PFSK-1 (cell line): ENCODE results near the gene ETFBKMT.

Experiments
- FOXP2 ChIP-seq: optimal IDR thresholded peaks from 2 replicates; pipeline ENCODE3; 2011; ENCODE audit warnings: borderline replicate concordance, control low read depth, inconsistent platforms; ENCODE audit not compliant: insufficient read depth; ENCODE audit errors: extremely low read length, extremely low read depth
- POLR2AphosphoS5 ChIP-seq: IDR thresholded peaks from 2 replicates; pipeline ENCODE4 v1.6.1; 2012; ENCODE audit warnings: low read depth, mild to moderate bottlenecking, control low read depth, low read length, moderate library complexity
- REST ChIP-seq, 2 experiments: IDR thresholded peaks; 2 replicates each; pipeline versions ENCODE4 v1.6.1 to v1.8.0; 2011 to 2012; ENCODE audit warnings: low read depth in 2 of 2, low read length in 2 of 2, control low read depth in 1 of 2, inconsistent platforms in 1 of 2, mild to moderate bottlenecking in 1 of 2, moderate library complexity in 1 of 2; ENCODE audit not compliant: insufficient read depth in 1 of 2
- SIN3A ChIP-seq: IDR thresholded peaks from 2 replicates; pipeline ENCODE4 v1.6.1; 2012; ENCODE audit warnings: mild to moderate bottlenecking, low read length, moderate library complexity, borderline replicate concordance; ENCODE audit not compliant: insufficient read depth

DNA sequence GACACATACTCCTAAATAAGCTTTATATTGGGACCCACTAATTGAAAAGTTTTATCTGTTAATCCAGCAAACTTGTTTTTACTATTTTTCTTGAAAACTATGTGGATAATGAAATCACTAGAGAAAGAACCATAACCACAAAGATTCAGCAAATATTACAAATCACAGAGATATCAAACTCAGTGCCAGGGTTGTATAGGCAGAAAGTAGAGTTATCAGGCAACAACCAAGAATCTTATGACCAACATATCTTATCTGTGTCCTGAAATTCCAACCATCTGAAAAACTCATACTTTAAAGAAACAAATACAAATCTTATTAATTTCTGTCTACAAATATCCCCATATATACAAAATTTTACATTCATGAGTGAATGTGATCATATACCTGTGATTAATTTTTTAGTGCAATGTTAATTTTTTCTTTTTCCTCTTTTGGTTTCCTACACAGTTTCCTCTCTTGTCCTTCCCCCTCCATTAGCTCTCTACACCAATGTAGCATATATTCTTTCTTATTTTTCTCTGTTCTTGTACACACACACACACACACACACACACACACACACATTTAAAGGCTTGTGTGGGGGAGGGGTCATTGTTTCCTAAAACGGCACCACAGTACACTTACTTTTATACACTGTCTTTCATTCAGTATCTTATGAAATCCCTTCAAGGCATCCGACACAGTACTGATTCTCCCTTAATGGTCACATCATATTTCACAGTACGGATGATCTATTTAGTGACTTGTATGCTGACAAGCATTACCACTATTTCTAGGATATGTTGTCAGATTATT is 50.7 kb downstream of the ETFBKMT start:
- TF ChIP-seq SIN3A (no peak), POLR2AphosphoS5 (no peak), FOXP2 (no peak), REST (IDR thresholded peaks at IDR 0.05; ENCODE audit: insufficient read depth in 1 of 2, low read depth in 2 of 2, low read length in 2 of 2) (no peak)
